Activated B cell treated with CpG ODN at 0.5 μM for 24 hours (primary cell): ENCODE data around the gene GPATCH2L. TPM values are rescaled to one million over a fixed set of nuclear protein-coding genes. Genes with fewer than 3 reads are reported as not detected.

Experiments
- ATAC-seq: fragments of 200-7000 bp; cut with Tn5 transposase; one replicate; pipeline ENCODE4 v1.10.0; 2021; ENCODE audit warnings: low read depth, mild to moderate bottlenecking, moderate library complexity
- CTCF ChIA-PET: fragments of 350-600 bp; sonication (Branson Sonifier 250); formaldehyde crosslinking; loops from one replicate; lab custom pipeline; 2021; ENCODE audit warnings: antibody characterized with exemption; lab: Charles Lee
- POLR2A ChIA-PET: fragments of 350-600 bp; sonication (Branson Sonifier 250); formaldehyde crosslinking; loops from one replicate; lab custom pipeline; 2021; ENCODE audit warnings: antibody characterized with exemption; lab: Charles Lee
- DNase-seq: peaks from one replicate; pipeline ENCODE4 v3.0.0; 2022
- H3K27ac Mint-ChIP-seq: one replicate; pipeline ENCODE4 v1.8.0; 2020; ENCODE audit warnings: mixed read lengths
- H3K27me3 Mint-ChIP-seq: one replicate; pipeline ENCODE4 v1.8.0; 2021; ENCODE audit warnings: mixed read lengths
- H3K36me3 Mint-ChIP-seq: one replicate; pipeline ENCODE4 v1.8.0; 2021; ENCODE audit warnings: low read depth, mixed read lengths
- H3K4me1 Mint-ChIP-seq: one replicate; pipeline ENCODE4 v1.8.0; 2021; ENCODE audit warnings: mixed read lengths
- H3K4me3 Mint-ChIP-seq: one replicate; pipeline ENCODE4 v1.8.0; 2020; ENCODE audit warnings: mild to moderate bottlenecking, mixed read lengths
- H3K9me3 Mint-ChIP-seq: one replicate; pipeline ENCODE4 v1.8.0; 2020; ENCODE audit warnings: mixed read lengths
- CTCF ChIP-seq: fragments of 200-600 bp; IDR thresholded peaks from one replicate; pipeline ENCODE4 v1.8.0; 2022; ENCODE audit warnings: antibody characterized with exemption, mild to moderate bottlenecking
- intact Hi-C: fragments of 100-400 bp; cut with micrococcal nuclease; formaldehyde crosslinking; loops from one replicate; pipeline ENCODE4 v1.15.1; 2024
- total RNA-seq: library from RNA; stranded (reverse); gene quantifications from 2 replicates; pipeline ENCODE4 v1.2.3, GENCODE V29; 2022

Gene GPATCH2L
- total RNA-seq, 1 donor from 2014 or later, result 82.3 TPM

GRCh38 chr14:76257111-76257803 lies 105.5 kb downstream of the GPATCH2L start:
- no peak for TF ChIP-seq CTCF
- Mint-ChIP-seq H3K27me3 (no peaks in the 10 kb centered on the region), H3K9me3 (no peaks in the 10 kb centered on the region), H3K4me1 (no peaks in the 10 kb centered on the region), H3K4me3 (no peak overlapping the region), H3K36me3 (no peaks in the 10 kb centered on the region), H3K27ac (no peak overlapping the region)
- ATAC-seq (no peak), DNase-seq (no peak)
- ChIA-PET CTCF (no interaction called here), POLR2A (no interaction called here)
- intact Hi-C loops, result no loop called here

- intact Hi-C loops, result no loop called here
- TF ChIP-seq CTCF, result no peak
- Mint-ChIP-seq H3K27me3 (no peaks in the 10 kb centered on the region), H3K9me3 (no peaks in the 10 kb centered on the region), H3K4me1 (no peaks in the 10 kb centered on the region), H3K27ac (no peak overlapping the region), H3K4me3 (no peak overlapping the region), H3K36me3 (no peaks in the 10 kb centered on the region)
- no peak for ATAC-seq
- ChIA-PET POLR2A (no interaction called here), CTCF (no interaction called here)
- no peak for DNase-seq
Observed at GRCh38 chr14:76257842-76258397, 106.2 kb downstream of the GPATCH2L start.

GRCh38 chr14:76259029-76259735 lies 107.5 kb downstream of the GPATCH2L start:
- Mint-ChIP-seq H3K36me3 (no peaks in the 10 kb centered on the region), H3K9me3 (no peaks in the 10 kb centered on the region), H3K4me3 (no peak overlapping the region), H3K27me3 (no peaks in the 10 kb centered on the region), H3K4me1 (no peaks in the 10 kb centered on the region), H3K27ac (no peak overlapping the region)
- ChIA-PET CTCF (no interaction called here), POLR2A (interaction anchor here (0.7 kb wide), 1 partner anchor 16 kb away, joined by 3 read pairs; no protein-coding TSS in a partner anchor)
- ATAC-seq, result no peak
- no peak for TF ChIP-seq CTCF
- DNase-seq, result no peak
- intact Hi-C loops, result no loop called here

GRCh38 chr14:76260749-76261148 lies 109.0 kb downstream of the GPATCH2L start:
- DNase-seq (no peak), ATAC-seq (no peak)
- ChIA-PET POLR2A (no interaction called here), CTCF (no interaction called here)
- TF ChIP-seq CTCF, result no peak
- H3K9me3 Mint-ChIP-seq, result no peaks in the 10 kb centered on the region
- no peak overlapping the region for H3K4me3 Mint-ChIP-seq
- H3K4me1 Mint-ChIP-seq, result no peaks in the 10 kb centered on the region
- intact Hi-C loops, result no loop called here
- H3K27ac Mint-ChIP-seq, result no peak overlapping the region
- H3K36me3 Mint-ChIP-seq, result no peaks in the 10 kb centered on the region
- peaks cover 8% of the 10 kb centered on the region for H3K27me3 Mint-ChIP-seq

- H3K27me3 Mint-ChIP-seq, result peaks cover 12% of the 10 kb centered on the region
- POLR2A ChIA-PET, result interaction anchor here (0.6 kb wide), 1 partner anchor 124 kb away, joined by 3 read pairs; no protein-coding TSS in a partner anchor
- intact Hi-C loops, result no loop called here
Observed at GRCh38 chr14:76261371-76261811, 109.7 kb downstream of the GPATCH2L start.

More at GRCh38 chr14:76261371-76261811, 109.7 kb downstream of the GPATCH2L start:
- no peak overlapping the region for H3K4me3 Mint-ChIP-seq
- H3K9me3 Mint-ChIP-seq, result no peaks in the 10 kb centered on the region
- ATAC-seq (no peak), DNase-seq (no peak)
- TF ChIP-seq CTCF, result no peak
- no peaks in the 10 kb centered on the region for H3K36me3 Mint-ChIP-seq
- CTCF ChIA-PET, result no interaction called here
- no peak overlapping the region for H3K27ac Mint-ChIP-seq
- H3K4me1 Mint-ChIP-seq, result no peaks in the 10 kb centered on the region
